Smooth muscle cell (in vitro differentiated cells): ENCODE results near the gene C2CD4A. TPM values are rescaled to one million over a fixed set of nuclear protein-coding genes. Genes with fewer than 3 reads are reported as not detected.

ENCODE experiments used
- DNase-seq: peaks from one replicate; lab custom pipeline; 2025; ENCODE audit not compliant: unreplicated experiment; lab: John Stamatoyannopoulos, UW
- H2AFZ ChIP-seq: fragments of 200-600 bp; sonication (generic); 2 replicates; pipeline ENCODE4 v1.6.0; 2016; ENCODE audit warnings: antibody characterized with exemption, low read depth, mild to moderate bottlenecking
- H3F3A ChIP-seq: fragments of 200-600 bp; sonication (generic); 2 replicates; pipeline ENCODE4 v1.6.0; 2017; ENCODE audit warnings: antibody characterized with exemption, low read depth
- H3K27ac ChIP-seq: fragments of 200-600 bp; sonication (generic); 2 replicates; pipeline ENCODE4 v1.5.1; 2016; ENCODE audit warnings: low read depth, mild to moderate bottlenecking
- H3K27me3 ChIP-seq: fragments of 200-600 bp; sonication (generic); 2 replicates; pipeline ENCODE4 v1.6.1; 2016; ENCODE audit warnings: low read depth, mild to moderate bottlenecking
- H3K36me3 ChIP-seq: fragments of 200-600 bp; sonication (generic); 2 replicates; pipeline ENCODE4 v1.5.1; 2016; ENCODE audit warnings: low read depth
- H3K4me1 ChIP-seq: fragments of 200-600 bp; sonication (generic); 2 replicates; pipeline ENCODE4 v1.5.1; 2016; ENCODE audit warnings: low read depth
- H3K4me2 ChIP-seq: fragments of 200-600 bp; sonication (generic); 2 replicates; pipeline ENCODE4 v1.6.0; 2016; ENCODE audit warnings: mild to moderate bottlenecking
- H3K4me3 ChIP-seq: fragments of 200-600 bp; sonication (generic); 2 replicates; pipeline ENCODE4 v1.5.1; 2016; ENCODE audit warnings: mild to moderate bottlenecking
- H3K79me2 ChIP-seq: fragments of 200-600 bp; sonication (generic); 2 replicates; pipeline ENCODE4 v1.6.0; 2016; ENCODE audit warnings: low read depth, mild to moderate bottlenecking
- H3K9ac ChIP-seq: fragments of 200-600 bp; sonication (generic); 2 replicates; pipeline ENCODE4 v1.6.0; 2016; ENCODE audit warnings: low read depth
- H3K9me3 ChIP-seq: fragments of 200-600 bp; sonication (generic); replicated peaks from 2 replicates; pipeline ENCODE4 v1.5.1; 2016; ENCODE audit warnings: low read depth
- H4K20me1 ChIP-seq: fragments of 200-600 bp; sonication (generic); 2 replicates; pipeline ENCODE4 v1.6.0; 2016; ENCODE audit warnings: low read depth
- CTCF ChIP-seq: fragments of 200-600 bp; sonication (generic); IDR thresholded peaks from 2 replicates; pipeline ENCODE4 v1.5.1; 2017; ENCODE audit warnings: borderline replicate concordance, mild to moderate bottlenecking, antibody characterized with exemption; ENCODE audit not compliant: insufficient read depth, poor library complexity, severe bottlenecking
- WGBS: methylation state at CpG from one replicate; pipeline ENCODE4 v1.1.7; 2016; ENCODE audit warnings: low lambda C conversion rate; 5-methylcytosine and 5-hydroxymethylcytosine counted together
- polyA plus RNA-seq: library from polyadenylated mRNA; unstranded; fragments of >200 nt; fragmentation: Nextera tagmentation; extraction: Ambion mirVana; gene quantifications from 2 replicates; pipeline ENCODE4 v1.2.1, GENCODE V29; 2016
- total RNA-seq: library from RNA; depleted of rRNA; stranded (reverse); fragments of >200 nt; gene quantifications from 2 replicates; pipeline ENCODE4 v1.2.3, GENCODE V29; 2014

Gene C2CD4A
- total and polyA plus RNA-seq, 2 experiments from 2014 or later, result 0.13 to 0.35 TPM

GRCh38 chr15:62054979-62055378, 11.8 kb upstream of the C2CD4A start:
- H4K20me1 ChIP-seq, result peaks cover 62% of the 10 kb centered on the region
- TF ChIP-seq CTCF, result no peak
- H3F3A ChIP-seq, result no peaks in the 10 kb centered on the region
- no peaks in the 10 kb centered on the region for H3K9me3 ChIP-seq
- H2AFZ ChIP-seq, result no peak overlapping the region
- WGBS, result 91% methylated on average over 5 of the region's 5 CpGs
- no peak overlapping the region for H3K9ac ChIP-seq
- H3K27ac ChIP-seq, result no peak overlapping the region
- peaks cover 7% of the 10 kb centered on the region for H3K4me1 ChIP-seq
- no peak overlapping the region for H3K4me2 ChIP-seq
- no peaks in the 10 kb centered on the region for H3K36me3 ChIP-seq
- no peak overlapping the region for H3K4me3 ChIP-seq
- H3K79me2 ChIP-seq, result peaks cover 26% of the 10 kb centered on the region
- H3K27me3 ChIP-seq, result no peaks in the 10 kb centered on the region
- no peak for DNase-seq

GRCh38 chr15:62057341-62057980, 9.3 kb upstream of the C2CD4A start:
- TF ChIP-seq CTCF, result no peak
- peaks cover 41% of the 10 kb centered on the region for H4K20me1 ChIP-seq
- H3K4me3 ChIP-seq, result no peak overlapping the region
- no peak overlapping the region for H2AFZ ChIP-seq
- no peak overlapping the region for H3K9ac ChIP-seq
- H3K79me2 ChIP-seq, result peaks cover 26% of the 10 kb centered on the region
- H3K9me3 ChIP-seq, result no peaks in the 10 kb centered on the region
- 79% methylated on average over 4 of the region's 4 CpGs for whole genome bisulfite sequencing
- DNase-seq, result no peak
- H3K27ac ChIP-seq, result no peak overlapping the region
- H3K4me2 ChIP-seq, result no peak overlapping the region
- H3K36me3 ChIP-seq, result no peaks in the 10 kb centered on the region
- H3F3A ChIP-seq, result no peaks in the 10 kb centered on the region
- peaks cover 18% of the 10 kb centered on the region for H3K27me3 ChIP-seq
- peaks cover 7% of the 10 kb centered on the region for H3K4me1 ChIP-seq

DNA sequence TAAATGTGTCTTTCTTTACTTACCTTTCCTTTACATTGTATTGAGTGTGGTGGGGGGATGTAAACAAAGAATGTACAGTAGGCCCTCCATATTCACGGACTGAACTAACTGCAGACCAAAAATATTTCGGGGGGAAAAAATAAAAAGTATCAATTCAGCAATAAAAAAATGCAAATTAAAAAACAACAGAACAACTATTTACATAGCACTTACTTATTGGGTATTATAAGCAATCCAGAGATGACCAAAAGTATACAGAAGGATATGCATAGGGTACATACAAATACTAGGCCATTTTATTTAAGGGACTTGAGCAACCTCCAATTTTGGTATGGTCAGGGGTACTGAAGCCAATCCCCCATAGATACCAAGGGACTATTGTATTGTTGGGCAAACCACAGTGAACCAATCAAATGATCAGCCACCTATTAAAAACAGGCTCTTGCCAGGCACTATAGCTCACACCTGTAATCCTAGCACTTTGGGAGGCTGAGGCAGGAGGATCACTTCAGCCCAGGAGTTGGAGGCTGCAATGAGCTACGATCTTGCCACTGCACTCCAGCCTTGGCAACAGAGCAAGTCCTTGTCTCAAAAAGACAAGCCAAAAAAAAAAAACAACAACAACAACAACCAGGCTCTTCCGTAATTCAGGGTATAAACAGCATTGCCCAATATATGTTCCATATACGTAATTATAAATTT, 8.3 kb upstream of the C2CD4A start:
- H3K4me1 ChIP-seq, result peaks cover 7% of the 10 kb centered on the region
- H3K4me3 ChIP-seq, result no peak overlapping the region
- 92% methylated on average over 5 of the region's 5 CpGs for WGBS
- H3K4me2 ChIP-seq, result no peak overlapping the region
- no peak for DNase-seq
- H3K36me3 ChIP-seq, result no peaks in the 10 kb centered on the region
- H3K27me3 ChIP-seq, result peaks cover 27% of the 10 kb centered on the region
- no peak for TF ChIP-seq CTCF
- H2AFZ ChIP-seq, result no peak overlapping the region
- no peaks in the 10 kb centered on the region for H3K9me3 ChIP-seq
- no peak overlapping the region for H3K27ac ChIP-seq
- H3K9ac ChIP-seq, result no peak overlapping the region
- peaks cover 23% of the 10 kb centered on the region for H3K79me2 ChIP-seq
- H3F3A ChIP-seq, result no peaks in the 10 kb centered on the region
- peaks cover 30% of the 10 kb centered on the region for H4K20me1 ChIP-seq
